ENCODE data around the gene ST3GAL5.
A peak's percentile ranks its signal among the peaks of the same experiment; 100 is the strongest.

The ST3GAL5 gene

GRCh38 chr2:85861650-85862049 is 27.1 kb downstream of the ST3GAL5 start:
- no peak for TF ChIP-seq POU2F2 (IDR thresholded peaks at IDR 0.05; ENCODE audit: low read depth, low read length)
- no peak for TF ChIP-seq POLR2AphosphoS5 (IDR thresholded peaks at IDR 0.05; ENCODE audit: low read depth, low read length)
- no peak for TF ChIP-seq SPI1 (IDR thresholded peaks at IDR 0.05; ENCODE audit: low read depth, low read length)
- TF ChIP-seq TAF1 (IDR thresholded peaks at IDR 0.05; ENCODE audit: low read depth, low read length): no peak
- DNase-seq (ENCODE audit: insufficient read length, low spot score) (no peak), FAIRE-seq (no peak)

GRCh38 chr2:85861180-85861579 is 27.6 kb downstream of the ST3GAL5 start:
- no peak for DNase-seq (ENCODE audit: insufficient read length, low spot score)
- peak; percentile 88 for FAIRE-seq
- TF ChIP-seq PAX5 (IDR thresholded peaks at IDR 0.05; ENCODE audit: insufficient read depth, low read length, severe bottlenecking) (no peak), POLR2AphosphoS5 (IDR thresholded peaks at IDR 0.05; ENCODE audit: low read depth, low read length) (no peak), SPI1 (IDR thresholded peaks at IDR 0.05; ENCODE audit: low read depth, low read length) (peak; percentile 75), TAF1 (IDR thresholded peaks at IDR 0.05; ENCODE audit: low read depth, low read length) (no peak)

DNA sequence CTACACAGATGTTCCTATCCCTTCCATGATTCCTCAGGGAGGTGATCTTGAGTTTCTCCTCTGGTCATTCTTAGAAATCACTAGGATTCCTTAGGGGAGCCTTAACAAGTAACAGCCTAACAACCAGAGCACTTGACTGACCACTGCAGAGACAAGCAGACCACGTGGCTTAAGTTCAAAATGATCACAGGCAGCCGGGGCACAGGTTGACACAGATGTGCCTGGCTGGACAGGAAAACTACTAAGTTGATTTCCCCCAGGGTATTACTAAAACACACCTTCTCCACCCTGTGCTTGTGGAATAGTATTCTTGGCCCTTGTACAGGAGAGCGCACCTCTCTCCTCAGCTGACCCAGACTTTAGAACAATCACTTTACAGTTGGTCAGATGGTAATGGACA is 29.9 kb downstream of the ST3GAL5 start:
- TF ChIP-seq PAX5 (IDR thresholded peaks at IDR 0.05; ENCODE audit: insufficient read depth, low read length, severe bottlenecking): no peak
- no peak for TF ChIP-seq POLR2AphosphoS5 (IDR thresholded peaks at IDR 0.05; ENCODE audit: low read depth, low read length)
- no peak for TF ChIP-seq SPI1 (IDR thresholded peaks at IDR 0.05; ENCODE audit: low read depth, low read length)
- no peak for TF ChIP-seq POU2F2 (IDR thresholded peaks at IDR 0.05; ENCODE audit: low read depth, low read length)
- no peak for TF ChIP-seq POLR2A (IDR thresholded peaks at IDR 0.05; ENCODE audit: low read depth, low read length)
- DNase-seq (ENCODE audit: insufficient read length, low spot score) (no peak), FAIRE-seq (no peak)

DNA sequence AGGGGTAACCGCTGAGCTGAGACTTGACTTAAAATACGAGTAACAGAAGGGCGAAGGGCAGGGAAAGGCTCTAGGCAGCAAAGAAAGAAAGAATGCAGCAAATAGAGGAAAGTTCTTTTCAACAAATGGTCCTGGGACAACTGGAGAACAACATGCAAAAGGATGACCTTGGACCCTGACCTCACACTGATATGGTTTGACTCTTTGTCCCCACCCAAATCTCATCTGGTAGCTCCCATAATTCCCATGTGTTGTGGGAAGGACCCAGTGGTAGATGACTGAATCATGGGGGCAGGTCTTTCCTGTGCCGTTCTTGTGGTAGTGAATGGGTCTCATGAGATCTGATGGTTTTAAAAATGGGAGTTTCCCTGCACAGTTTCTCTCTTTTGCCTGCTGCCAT is 33.9 kb downstream of the ST3GAL5 start:
- no peak for TF ChIP-seq SPI1 (IDR thresholded peaks at IDR 0.05; ENCODE audit: low read depth, low read length)
- no peak for TF ChIP-seq PAX5 (IDR thresholded peaks at IDR 0.05; ENCODE audit: insufficient read depth, low read length, severe bottlenecking)
- no peak for TF ChIP-seq TAF1 (IDR thresholded peaks at IDR 0.05; ENCODE audit: low read depth, low read length)
- DNase-seq (ENCODE audit: insufficient read length, low spot score): no peak
- peak; percentile 33 for FAIRE-seq

DNA sequence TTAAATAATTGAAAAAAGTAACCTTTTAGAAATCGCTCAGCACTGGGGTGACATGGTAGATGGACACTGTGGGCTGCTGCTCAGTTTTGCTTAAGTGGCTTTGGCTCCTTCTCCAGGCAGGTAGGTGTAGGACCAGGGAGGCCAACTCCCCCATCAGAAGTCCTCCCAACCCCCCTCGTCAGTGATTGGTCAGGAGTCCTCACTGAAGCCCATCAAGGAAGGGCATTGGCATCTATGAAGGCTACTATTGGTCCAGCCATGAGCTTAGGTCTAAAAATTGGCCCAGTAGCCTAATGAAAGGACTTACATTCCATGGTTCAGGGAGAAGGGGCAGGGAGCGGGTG is 34.7 kb downstream of the ST3GAL5 start:
- FAIRE-seq: no peak

DNA sequence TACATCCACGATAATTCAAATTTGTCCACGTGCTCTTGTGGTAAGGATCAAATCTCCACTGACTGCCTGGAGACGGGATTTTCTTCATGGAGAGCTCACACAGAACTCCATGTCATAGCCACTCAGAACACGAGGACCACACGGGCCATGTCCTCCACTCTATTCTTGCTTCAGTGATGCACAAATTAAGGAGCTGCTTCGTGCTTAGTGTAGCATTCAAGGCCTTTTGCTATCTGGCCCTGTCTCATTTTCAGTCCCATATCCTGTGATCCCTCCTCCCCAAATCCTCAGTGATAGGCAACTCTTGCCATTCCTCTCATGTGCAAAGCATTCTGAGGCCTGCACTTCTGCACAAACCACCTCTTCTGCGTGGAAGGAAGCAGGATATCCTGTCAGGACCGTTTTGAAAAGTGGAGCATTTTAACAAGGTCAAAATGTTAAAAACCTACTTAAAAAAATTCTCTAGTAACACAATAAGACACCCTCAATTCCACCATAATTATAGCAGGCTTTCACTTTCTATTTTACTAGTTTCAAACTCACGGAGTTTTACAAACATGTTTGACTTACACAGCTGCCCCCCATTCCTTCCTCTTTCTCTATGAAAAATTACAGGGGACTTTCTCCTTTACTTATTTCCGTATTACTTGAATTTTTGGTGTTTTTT is 35.2 kb downstream of the ST3GAL5 start:
- TF ChIP-seq POLR2A (IDR thresholded peaks at IDR 0.05; ENCODE audit: low read depth, low read length) (no peak), SPI1 (IDR thresholded peaks at IDR 0.05; ENCODE audit: low read depth, low read length) (no peak), POU2F2 (IDR thresholded peaks at IDR 0.05; ENCODE audit: low read depth, low read length) (no peak), POLR2AphosphoS5 (IDR thresholded peaks at IDR 0.05; ENCODE audit: low read depth, low read length) (no peak), PAX5 (IDR thresholded peaks at IDR 0.05; ENCODE audit: insufficient read depth, low read length, severe bottlenecking) (no peak), TAF1 (IDR thresholded peaks at IDR 0.05; ENCODE audit: low read depth, low read length) (no peak)
- no peak for FAIRE-seq
- DNase-seq (ENCODE audit: insufficient read length, low spot score): no peak

More for the DNA sequence above, 34.7 kb downstream of the ST3GAL5 start:
- no peak for TF ChIP-seq POU2F2 (IDR thresholded peaks at IDR 0.05; ENCODE audit: low read depth, low read length)
- no peak for TF ChIP-seq SPI1 (IDR thresholded peaks at IDR 0.05; ENCODE audit: low read depth, low read length)
- TF ChIP-seq POLR2AphosphoS5 (IDR thresholded peaks at IDR 0.05; ENCODE audit: low read depth, low read length): no peak
- TF ChIP-seq POLR2A (IDR thresholded peaks at IDR 0.05; ENCODE audit: low read depth, low read length): no peak
- DNase-seq (ENCODE audit: insufficient read length, low spot score): no peak

DNA sequence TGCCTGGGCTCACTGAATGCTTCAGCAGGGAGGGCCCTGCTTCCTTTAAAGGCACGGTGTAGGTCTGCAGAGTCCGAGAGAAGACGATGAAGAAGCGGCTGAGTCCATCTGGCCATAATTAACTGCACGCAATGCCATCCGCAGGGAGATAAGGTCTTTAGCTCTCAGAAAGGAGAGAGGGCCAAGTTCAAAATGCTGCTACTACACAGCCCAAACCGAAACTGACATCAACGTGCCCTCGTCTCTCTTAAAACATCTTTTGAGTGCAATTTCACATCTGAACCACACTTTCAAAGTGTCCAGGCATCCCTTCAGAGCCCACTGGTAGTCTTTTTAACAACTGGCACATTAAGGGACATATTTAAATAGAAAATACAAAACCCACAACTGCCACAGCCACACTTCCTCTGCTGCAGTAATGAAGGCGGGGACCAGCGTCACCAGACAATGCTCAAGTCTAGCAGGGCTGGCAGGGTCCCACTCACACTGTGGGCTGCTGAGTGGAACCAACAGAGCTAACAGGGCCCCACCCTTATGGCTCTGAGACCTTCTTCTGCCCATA is 35.8 kb downstream of the ST3GAL5 start:
- peak; percentile 66 for TF ChIP-seq SPI1 (IDR thresholded peaks at IDR 0.05; ENCODE audit: low read depth, low read length)
- TF ChIP-seq POLR2A (IDR thresholded peaks at IDR 0.05; ENCODE audit: low read depth, low read length): no peak
- peak; percentile 28; the same call in 1 of the 2 replicates for TF ChIP-seq POU2F2 (IDR thresholded peaks at IDR 0.05; ENCODE audit: low read depth, low read length)
- peak; percentile 30; the same call in 1 of the 2 replicates for TF ChIP-seq TAF1 (IDR thresholded peaks at IDR 0.05; ENCODE audit: low read depth, low read length)
- no peak for TF ChIP-seq POLR2AphosphoS5 (IDR thresholded peaks at IDR 0.05; ENCODE audit: low read depth, low read length)
- TF ChIP-seq PAX5 (IDR thresholded peaks at IDR 0.05; ENCODE audit: insufficient read depth, low read length, severe bottlenecking): no peak

GRCh38 chr2:85852152-85852840 is 36.5 kb downstream of the ST3GAL5 start:
- TF ChIP-seq TAF1 (IDR thresholded peaks at IDR 0.05; ENCODE audit: low read depth, low read length) (no peak), SPI1 (IDR thresholded peaks at IDR 0.05; ENCODE audit: low read depth, low read length) (no peak), POU2F2 (IDR thresholded peaks at IDR 0.05; ENCODE audit: low read depth, low read length) (no peak), PAX5 (IDR thresholded peaks at IDR 0.05; ENCODE audit: insufficient read depth, low read length, severe bottlenecking) (no peak), POLR2AphosphoS5 (IDR thresholded peaks at IDR 0.05; ENCODE audit: low read depth, low read length) (no peak), POLR2A (IDR thresholded peaks at IDR 0.05; ENCODE audit: low read depth, low read length) (no peak)
- peak; percentile 73 for FAIRE-seq
- no peak for DNase-seq (ENCODE audit: insufficient read length, low spot score)

More for the DNA sequence above, 35.8 kb downstream of the ST3GAL5 start:
- FAIRE-seq: peak; percentile 82
- DNase-seq (ENCODE audit: insufficient read length, low spot score): no peak

DNA sequence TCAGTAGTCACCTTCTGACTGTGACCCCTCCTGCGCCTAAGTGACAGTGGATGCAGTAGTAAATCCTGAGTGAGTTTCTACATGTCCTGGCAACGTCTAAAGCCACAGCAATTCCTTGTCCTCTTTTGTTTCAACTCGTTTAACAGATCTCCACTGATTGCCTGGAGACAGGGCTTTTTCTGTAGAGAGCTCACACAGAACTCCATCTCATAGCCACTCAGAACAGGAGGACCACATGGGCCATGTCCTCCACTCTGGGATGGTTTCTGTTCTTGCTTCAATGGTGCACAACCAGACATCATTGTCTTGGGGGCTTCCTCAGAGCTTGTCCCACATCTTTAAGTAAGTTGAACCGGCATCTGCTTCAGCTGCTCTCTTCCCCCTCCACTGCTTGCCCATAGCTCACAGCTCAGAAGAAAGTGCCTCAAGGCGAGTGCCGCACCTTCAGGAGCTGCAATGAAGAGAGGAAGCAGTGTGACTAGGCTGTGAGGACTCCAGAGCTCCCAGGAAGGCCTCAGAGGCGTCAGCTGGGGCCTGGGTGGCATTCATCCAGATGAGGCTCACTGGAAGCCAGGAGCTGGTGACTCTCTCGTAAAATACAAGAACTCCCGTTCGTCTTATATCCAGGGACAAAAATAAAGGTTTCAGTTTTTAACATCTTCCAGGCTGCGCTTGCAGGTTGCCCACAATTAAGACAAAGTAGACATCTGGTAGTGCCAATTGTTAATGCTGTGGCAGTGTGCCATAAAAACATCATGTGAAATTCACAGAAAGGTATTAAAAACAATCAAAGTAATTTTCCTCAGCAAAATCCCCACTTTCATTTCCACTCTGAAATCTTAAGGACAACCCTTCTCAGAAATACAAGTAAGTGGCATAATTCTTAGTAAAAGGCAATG is 37.3 kb downstream of the ST3GAL5 start:
- DNase-seq (ENCODE audit: insufficient read length, low spot score): no peak
- TF ChIP-seq POLR2AphosphoS5 (IDR thresholded peaks at IDR 0.05; ENCODE audit: low read depth, low read length) (no peak), SPI1 (IDR thresholded peaks at IDR 0.05; ENCODE audit: low read depth, low read length) (no peak), PAX5 (IDR thresholded peaks at IDR 0.05; ENCODE audit: insufficient read depth, low read length, severe bottlenecking) (no peak), TAF1 (IDR thresholded peaks at IDR 0.05; ENCODE audit: low read depth, low read length) (no peak), POLR2A (IDR thresholded peaks at IDR 0.05; ENCODE audit: low read depth, low read length) (no peak), POU2F2 (IDR thresholded peaks at IDR 0.05; ENCODE audit: low read depth, low read length) (no peak)
- no peak for FAIRE-seq
